Stimulated activated CD4-positive, alpha-beta T cell treated with anti-CD3 and anti-CD28 coated beads, TNF-alpha, amount 100 ng/mL, for 48 hours (primary cell): ENCODE results near the gene KSR1.

Source experiments
- DNase-seq, 3 donors: peaks; one replicate each; pipeline ENCODE4 v3.0.0-alpha.2; 2020; ENCODE audit warnings: low read depth in 3 of 3

The KSR1 gene

GRCh38 chr17:27590864-27591263 lies 134.6 kb downstream of the KSR1 start:
- DNase-seq = no peak

GRCh38 chr17:27591986-27592385 lies 135.7 kb downstream of the KSR1 start:
- DNase-seq = no peak

- DNase-seq = no peak
Observed at GRCh38 chr17:27593232-27593856, 137.1 kb downstream of the KSR1 start.

- DNase-seq = no peak
Observed at GRCh38 chr17:27593857-27594255, 137.6 kb downstream of the KSR1 start.

GRCh38 chr17:27595208-27595607 lies 139.0 kb downstream of the KSR1 start:
- DNase-seq = no peak

- no peak for DNase-seq
Observed at GRCh38 chr17:27596096-27596495, 139.8 kb downstream of the KSR1 start.

GRCh38 chr17:27596566-27597187 lies 140.4 kb downstream of the KSR1 start:
- DNase-seq = no peak

- DNase-seq = no peak
Observed at GRCh38 chr17:27597188-27597580, 140.9 kb downstream of the KSR1 start.

GRCh38 chr17:27597783-27598320 lies 141.6 kb downstream of the KSR1 start:
- DNase-seq = no peak

GRCh38 chr17:27598337-27599050 lies 142.2 kb downstream of the KSR1 start:
- DNase-seq = no peak

- DNase-seq = no peak
Observed at GRCh38 chr17:27600471-27600870, 144.2 kb downstream of the KSR1 start.

GRCh38 chr17:27601069-27601974 lies 145.1 kb downstream of the KSR1 start:
- DNase-seq = peak; percentile 66 to 75 (median 70)

GRCh38 chr17:27601975-27602302 lies 145.7 kb downstream of the KSR1 start:
- DNase-seq = no peak

GRCh38 chr17:27602721-27603420 lies 146.6 kb downstream of the KSR1 start:
- peak; percentile 34 to 64 (median 58) for DNase-seq

GRCh38 chr17:27603421-27603770 lies 147.1 kb downstream of the KSR1 start:
- no peak for DNase-seq

- DNase-seq = no peak
Observed at GRCh38 chr17:27603880-27604794, 147.9 kb downstream of the KSR1 start.

- no peak for DNase-seq
Observed at GRCh38 chr17:27605409-27605808, 149.2 kb downstream of the KSR1 start.

- DNase-seq = no peak
Observed at GRCh38 chr17:27607521-27608091, 151.4 kb downstream of the KSR1 start.

- DNase-seq = no peak
Observed at GRCh38 chr17:27608328-27609230, 152.3 kb downstream of the KSR1 start.
